ENCODE measurements around the gene DTX1.

DNA sequence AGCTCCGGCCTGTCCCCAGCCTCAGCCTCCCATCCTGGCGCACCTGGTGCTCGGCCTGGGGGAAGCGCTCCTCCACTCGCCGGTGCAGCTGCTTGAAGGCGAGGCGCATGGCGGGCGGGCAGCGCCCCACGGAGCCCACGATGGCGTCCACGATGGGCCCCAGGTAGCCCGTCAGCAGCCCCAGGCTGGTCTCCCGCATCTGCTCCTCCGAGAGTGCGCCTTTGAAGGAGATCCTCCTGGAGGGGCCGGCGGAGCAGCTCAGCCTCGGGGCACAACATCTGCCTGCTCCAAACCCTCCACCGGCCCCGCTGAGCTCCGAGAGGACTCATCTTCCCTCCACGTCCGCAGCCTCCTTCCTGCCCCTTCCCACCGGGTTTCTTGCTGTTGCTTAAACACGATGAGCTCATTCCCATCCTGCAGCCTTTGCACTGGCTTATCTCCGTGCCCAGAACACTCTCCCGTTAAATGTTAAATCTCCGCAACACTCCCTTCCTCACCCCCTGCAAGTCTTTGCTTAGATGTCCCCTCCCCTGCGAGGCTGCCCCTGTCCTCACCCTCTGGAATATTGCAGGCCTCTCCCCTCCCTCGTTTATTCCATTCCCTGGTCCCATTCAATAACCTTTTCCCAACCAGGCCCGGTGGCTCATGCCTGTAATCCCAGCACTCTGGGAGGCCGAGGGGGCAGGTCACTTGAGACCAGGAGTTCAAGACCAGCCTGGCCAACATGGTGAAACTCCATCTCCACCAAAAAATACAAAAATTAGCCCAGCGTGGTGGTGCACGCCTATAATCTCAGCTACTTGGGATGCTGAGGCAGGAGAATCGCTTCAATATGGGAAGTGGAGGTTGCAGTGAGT, 55.7 kb downstream of the DTX1 start:
- no peak for TF ChIP-seq POLR2A (IDR thresholded peaks at IDR 0.05)
- TF ChIP-seq, protein P1, sequence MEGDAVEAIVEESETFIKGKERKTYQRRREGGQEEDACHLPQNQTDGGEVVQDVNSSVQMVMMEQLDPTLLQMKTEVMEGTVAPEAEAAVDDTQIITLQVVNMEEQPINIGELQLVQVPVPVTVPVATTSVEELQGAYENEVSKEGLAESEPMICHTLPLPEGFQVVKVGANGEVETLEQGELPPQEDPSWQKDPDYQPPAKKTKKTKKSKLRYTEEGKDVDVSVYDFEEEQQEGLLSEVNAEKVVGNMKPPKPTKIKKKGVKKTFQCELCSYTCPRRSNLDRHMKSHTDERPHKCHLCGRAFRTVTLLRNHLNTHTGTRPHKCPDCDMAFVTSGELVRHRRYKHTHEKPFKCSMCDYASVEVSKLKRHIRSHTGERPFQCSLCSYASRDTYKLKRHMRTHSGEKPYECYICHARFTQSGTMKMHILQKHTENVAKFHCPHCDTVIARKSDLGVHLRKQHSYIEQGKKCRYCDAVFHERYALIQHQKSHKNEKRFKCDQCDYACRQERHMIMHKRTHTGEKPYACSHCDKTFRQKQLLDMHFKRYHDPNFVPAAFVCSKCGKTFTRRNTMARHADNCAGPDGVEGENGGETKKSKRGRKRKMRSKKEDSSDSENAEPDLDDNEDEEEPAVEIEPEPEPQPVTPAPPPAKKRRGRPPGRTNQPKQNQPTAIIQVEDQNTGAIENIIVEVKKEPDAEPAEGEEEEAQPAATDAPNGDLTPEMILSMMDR (IDR thresholded peaks at IDR 0.05) = no peak
